Sigmoid colon (tissue), 4 donors: ENCODE measurements around the gene SHISA8.

Source experiments
- CTCF ChIP-seq, 4 experiments: fragments of 450-650 bp in 3 of 4; fragments of 200-600 bp in 1 of 4; IDR thresholded peaks; one replicate each; pipeline ENCODE4 v1.5.1; 2016 to 2019; ENCODE audit warnings: antibody characterized with exemption in 4 of 4, mild to moderate bottlenecking in 3 of 4, moderate library complexity in 2 of 4
- POLR2A ChIP-seq, 2 donors: fragments of 450-650 bp; IDR thresholded peaks; one replicate each; pipeline ENCODE4 v1.6.1; 2016; ENCODE audit warnings: antibody characterized with exemption in 2 of 2, mild to moderate bottlenecking in 2 of 2, moderate library complexity in 2 of 2
- POLR2AphosphoS5 ChIP-seq, 4 donors: sonication (generic); formaldehyde crosslinking; IDR thresholded peaks; one replicate each; pipeline ENCODE4 v1.6.1; 2017; ENCODE audit warnings: antibody characterized with exemption in 4 of 4

GRCh38 chr22:41916745-41917358 lies 2.0 kb upstream of the SHISA8 start:
- TF ChIP-seq POLR2A (IDR thresholded peaks at IDR 0.05), result no peak
- TF ChIP-seq CTCF (IDR thresholded peaks at IDR 0.05), result no peak
- TF ChIP-seq POLR2AphosphoS5 (IDR thresholded peaks at IDR 0.05), result no peak
